IMR-90 (cell line): Measurements from ENCODE around the gene HNRNPUL1. TPM values are rescaled to one million over a fixed set of nuclear protein-coding genes. Genes with fewer than 3 reads are reported as not detected.

Experiments used
- ATAC-seq: fragments of 200-7000 bp; cut with Tn5 transposase; 2 replicates; pipeline ENCODE4 v1.9.1; 2020; ENCODE audit warnings: low read depth, mild to moderate bottlenecking, moderate library complexity
- BruUV-seq: library from RNA; stranded (reverse); fragments of 400-500 nt; replicated peaks from 2 replicates; lab custom pipeline; 2021; lab: Mats Ljungman, UMichigan
- CTCF ChIA-PET: fragments of 300-600 bp; formaldehyde crosslinking; extraction: SDS; loops from one replicate; lab custom pipeline; 2021; ENCODE audit warnings: antibody characterized with exemption; lab: Yijun Ruan, JAX
- POLR2A ChIA-PET: fragments of 300-600 bp; sonication (Branson Sonifier 250); formaldehyde crosslinking; loops from one replicate; lab custom pipeline; 2022; ENCODE audit warnings: antibody characterized with exemption; ENCODE audit not compliant: unreplicated experiment; lab: Charles Lee
- DNase-seq: peaks from one replicate; pipeline ENCODE4 v3.0.0; 2013
- H2AFZ ChIP-seq: replicated peaks from 2 replicates; pipeline ENCODE3; 2013; ENCODE audit warnings: low read length, mild to moderate bottlenecking; ENCODE audit not compliant: poor library complexity
- H2AK5ac ChIP-seq: 2 replicates; pipeline ENCODE4 v1.6.1; 2013; ENCODE audit warnings: low read depth, low read length, inconsistent platforms
- H2AK9ac ChIP-seq: replicated peaks from 2 replicates; pipeline ENCODE3; 2013; ENCODE audit warnings: mild to moderate bottlenecking, low read depth, low read length, moderate library complexity; ENCODE audit not compliant: poor library complexity
- H2BK120ac ChIP-seq: 2 replicates; pipeline ENCODE4 v1.6.1; 2013; ENCODE audit warnings: low read depth, low read length, inconsistent platforms
- H2BK15ac ChIP-seq: 3 replicates; pipeline ENCODE4 v1.6.1; 2013; ENCODE audit warnings: low read depth, low read length, inconsistent platforms
- H2BK20ac ChIP-seq: 2 replicates; pipeline ENCODE4 v1.6.1; 2013; ENCODE audit warnings: low read depth, mild to moderate bottlenecking, inconsistent platforms, low read length, moderate library complexity
- H2BK5ac ChIP-seq: 2 replicates; pipeline ENCODE4 v1.6.1; 2013; ENCODE audit warnings: mild to moderate bottlenecking, low read depth, low read length, inconsistent platforms; ENCODE audit not compliant: poor library complexity, severe bottlenecking
- H3K14ac ChIP-seq: replicated peaks from 2 replicates; pipeline ENCODE4 v1.6.1; 2013; ENCODE audit warnings: low read depth, low read length, inconsistent platforms
- H3K18ac ChIP-seq: 2 replicates; pipeline ENCODE4 v1.6.1; 2013; ENCODE audit warnings: low read depth, low read length, control low read depth
- H3K23ac ChIP-seq: 2 replicates; pipeline ENCODE4 v1.6.1; 2013; ENCODE audit warnings: low read depth, low read length, inconsistent platforms
- H3K27ac ChIP-seq: 2 replicates; pipeline ENCODE4 v1.5.1; 2013; ENCODE audit warnings: mild to moderate bottlenecking, control low read depth, low read length; ENCODE audit not compliant: insufficient read depth
- H3K27me3 ChIP-seq: 2 replicates; pipeline ENCODE4 v1.6.1; 2013; ENCODE audit warnings: low read length; ENCODE audit not compliant: control insufficient read depth, insufficient read depth
- H3K36me3 ChIP-seq: 2 replicates; pipeline ENCODE4 v1.6.1; 2013; ENCODE audit warnings: low read length, mixed read lengths; ENCODE audit not compliant: control insufficient read depth, insufficient read depth
- H3K4ac ChIP-seq: 2 replicates; pipeline ENCODE4 v1.6.1; 2013; ENCODE audit warnings: low read depth, low read length, inconsistent platforms
- H3K4me1 ChIP-seq: 2 replicates; pipeline ENCODE4 v1.6.1; 2013; ENCODE audit warnings: low read length, mixed read lengths; ENCODE audit not compliant: control insufficient read depth, insufficient read depth
- H3K4me2 ChIP-seq: 2 replicates; pipeline ENCODE4 v1.6.1; 2013; ENCODE audit warnings: low read depth, mild to moderate bottlenecking, control low read depth, low read length, moderate library complexity
- H3K4me3 ChIP-seq: 2 replicates; pipeline ENCODE4 v1.5.1; 2013; ENCODE audit warnings: low read depth, mild to moderate bottlenecking, control low read depth, low read length, moderate library complexity; ENCODE audit not compliant: insufficient read depth
- H3K56ac ChIP-seq: 2 replicates; pipeline ENCODE4 v1.6.1; 2013; ENCODE audit warnings: low read length, inconsistent platforms; ENCODE audit not compliant: insufficient read depth; ENCODE audit errors: extremely low read depth
- H3K79me1 ChIP-seq, 2 experiments: 2 replicates each; pipeline ENCODE4 v1.6.1; 2013; ENCODE audit warnings: low read length in 2 of 2, inconsistent platforms in 1 of 2, low read depth in 1 of 2
- H3K9ac ChIP-seq: 2 replicates; pipeline ENCODE4 v1.6.1; 2013; ENCODE audit warnings: low read depth, low read length, control low read depth
- H3K9me1 ChIP-seq: 2 replicates; pipeline ENCODE4 v1.6.1; 2013; ENCODE audit warnings: low read length, inconsistent platforms; ENCODE audit not compliant: insufficient read depth
- H3K9me3 ChIP-seq: 2 replicates; pipeline ENCODE4 v1.6.1; 2013; ENCODE audit warnings: low read length; ENCODE audit not compliant: control insufficient read depth, insufficient read depth
- H4K20me1 ChIP-seq: 2 replicates; pipeline ENCODE4 v1.6.1; 2013; ENCODE audit warnings: low read length, inconsistent platforms; ENCODE audit not compliant: insufficient read depth
- H4K5ac ChIP-seq: 2 replicates; pipeline ENCODE4 v1.6.1; 2013; ENCODE audit warnings: mild to moderate bottlenecking, low read depth, low read length, control low read depth
- H4K8ac ChIP-seq, 2 experiments: 2 replicates each; pipeline ENCODE4 v1.6.1; 2013; ENCODE audit warnings: low read depth in 2 of 2, low read length in 2 of 2, control low read depth in 1 of 2, inconsistent platforms in 1 of 2
- H4K91ac ChIP-seq: 2 replicates; pipeline ENCODE4 v1.6.1; 2013; ENCODE audit warnings: low read depth, low read length, inconsistent platforms; ENCODE audit not compliant: insufficient read depth
- CHD1 ChIP-seq: IDR thresholded peaks from 2 replicates; pipeline ENCODE4 v1.6.1; 2012; ENCODE audit warnings: low read depth, low read length, improper control_type of control experiment
- FOS ChIP-seq: fragments of 150-350 bp; IDR thresholded peaks from 2 replicates; pipeline ENCODE4 v1.6.1; 2016; ENCODE audit warnings: low read depth, low read length
- MAFK ChIP-seq: IDR thresholded peaks from 2 replicates; pipeline ENCODE4 v1.6.1; 2012; ENCODE audit warnings: low read depth, low read length, improper control_type of control experiment
- MXI1 ChIP-seq: IDR thresholded peaks from 2 replicates; pipeline ENCODE4 v1.6.1; 2012; ENCODE audit warnings: low read depth, mild to moderate bottlenecking, low read length, moderate library complexity, borderline replicate concordance
- NFE2L2 ChIP-seq: fragments of 150-350 bp; IDR thresholded peaks from 2 replicates; pipeline ENCODE4 v1.6.1; 2016; ENCODE audit warnings: low read depth, mild to moderate bottlenecking, low read length
- RAD21 ChIP-seq: IDR thresholded peaks from 2 replicates; pipeline ENCODE4 v1.6.1; 2012; ENCODE audit warnings: low read length, improper control_type of control experiment
- RFX5 ChIP-seq: IDR thresholded peaks from 2 replicates; pipeline ENCODE4 v1.8.0; 2012; ENCODE audit warnings: low read depth, mild to moderate bottlenecking, low read length, moderate library complexity
- WGBS, 2 experiments: methylation state at CpG; one replicate each; pipeline versions ENCODE4 v1.1.5 to v1.1.7; 2013; ENCODE audit warnings: missing lambda C conversion rate in 2 of 2; ENCODE audit not compliant: insufficient read length in 1 of 2; ENCODE audit errors: extremely low coverage in 2 of 2; 5-methylcytosine and 5-hydroxymethylcytosine counted together
- dilution Hi-C: fragments of 300-500 bp; cut with HindIII; formaldehyde crosslinking; loops from one replicate; pipeline ENCODE4 v1.14.3; 2018; ENCODE audit warnings: low sequenced_read_pairs; ENCODE audit not compliant: unreplicated experiment
- in situ Hi-C: fragments of 300-500 bp; cut with MboI; formaldehyde crosslinking; loops from 3 replicates; pipeline ENCODE4 v1.14.3; 2019; ENCODE audit warnings: low sequenced_read_pairs, inconsistent platforms, mixed read lengths
- intact Hi-C: fragments of 100-400 bp; cut with micrococcal nuclease; formaldehyde crosslinking; loops from 2 replicates; pipeline ENCODE4 v1.10.0; 2022
- polyA plus RNA-seq, 3 experiments: library from polyadenylated mRNA; depleted of rRNA; stranded (reverse); fragments of >200 nt; gene quantifications; 2 replicates each; pipeline ENCODE4 v1.2.3, GENCODE V29; 2012; ENCODE audit warnings: low replicate concordance in 1 of 3
- total RNA-seq: library from RNA; depleted of rRNA; stranded (reverse); fragments of >200 nt; gene quantifications from 2 replicates; pipeline ENCODE4 v1.2.3, GENCODE V29; 2012
- TF ChIP-seq, protein P1 (sequence below): fragments of 150-350 bp; IDR thresholded peaks from 2 replicates; pipeline ENCODE4 v1.6.1; 2016; ENCODE audit warnings: low read depth, mild to moderate bottlenecking, low read length, moderate library complexity, borderline replicate concordance

Gene HNRNPUL1
- total and polyA plus RNA-seq, 2 of the 4 experiments (the other 2 are of a cell fraction) = 50.7 to 67.3 TPM

- BruUV-seq = no TSS peak
- no peak overlapping the region for H2BK15ac ChIP-seq
- no peak overlapping the region for H3K4me3 ChIP-seq
- H2BK20ac ChIP-seq = no peak overlapping the region
- H3K56ac ChIP-seq = no peak overlapping the region
- H3K9ac ChIP-seq = no peak overlapping the region
- H2BK5ac ChIP-seq = no peak overlapping the region
- no peak overlapping the region for H4K5ac ChIP-seq
- no peak for ATAC-seq
- H3K18ac ChIP-seq = no peak overlapping the region
- 0 out of 2 replicates have a peak overlapping the region, but pooled peaks have one; percentile 13 for H2AK5ac ChIP-seq
- 100% methylated on average over 2 of the region's 3 CpGs; no CpG with 5 or more reads in 1 of the 2 experiments for WGBS, 2 experiments
- no peak overlapping the region for H3K23ac ChIP-seq
- peaks cover 3% of the 10 kb centered on the region; the same call in 1 of the 2 replicates for H3K9me1 ChIP-seq
- no peak overlapping the region for H3K4ac ChIP-seq
- TF ChIP-seq MAFK = no peak
- TF ChIP-seq FOS = no peak
- no peak for TF ChIP-seq NFE2L2
- no peak for TF ChIP-seq RFX5
- TF ChIP-seq, protein P1, sequence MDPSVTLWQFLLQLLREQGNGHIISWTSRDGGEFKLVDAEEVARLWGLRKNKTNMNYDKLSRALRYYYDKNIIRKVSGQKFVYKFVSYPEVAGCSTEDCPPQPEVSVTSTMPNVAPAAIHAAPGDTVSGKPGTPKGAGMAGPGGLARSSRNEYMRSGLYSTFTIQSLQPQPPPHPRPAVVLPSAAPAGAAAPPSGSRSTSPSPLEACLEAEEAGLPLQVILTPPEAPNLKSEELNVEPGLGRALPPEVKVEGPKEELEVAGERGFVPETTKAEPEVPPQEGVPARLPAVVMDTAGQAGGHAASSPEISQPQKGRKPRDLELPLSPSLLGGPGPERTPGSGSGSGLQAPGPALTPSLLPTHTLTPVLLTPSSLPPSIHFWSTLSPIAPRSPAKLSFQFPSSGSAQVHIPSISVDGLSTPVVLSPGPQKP = no peak
- TF ChIP-seq CHD1 = no peak
- no peak for TF ChIP-seq RAD21
- no peak for TF ChIP-seq MXI1
- peaks cover 7 to 31% of the 10 kb centered on the region in 2 experiments; a peak in 3 of 4 replicates for H3K79me1 ChIP-seq
- intact Hi-C loops (no loop called here), dilution Hi-C loops (no loop called here), in situ Hi-C loops (no loop called here)
- no peak overlapping the region for H2AK9ac ChIP-seq
- H2BK120ac ChIP-seq = no peak overlapping the region
- H3K36me3 ChIP-seq = no peaks in the 10 kb centered on the region
- H2AFZ ChIP-seq = no peak overlapping the region
- H3K27ac ChIP-seq = no peak overlapping the region
- H3K9me3 ChIP-seq = no peaks in the 10 kb centered on the region
- no peak overlapping the region for H4K8ac ChIP-seq
- CTCF ChIA-PET = interaction anchor here (0.7 kb wide), 1 partner anchor 9 kb away, joined by 3 read pairs; no protein-coding TSS in a partner anchor
- no peak overlapping the region for H3K4me2 ChIP-seq
- POLR2A ChIA-PET = no interaction called here
- DNase-seq = no peak
- peaks cover 24% of the 10 kb centered on the region for H4K20me1 ChIP-seq
- no peaks in the 10 kb centered on the region for H3K4me1 ChIP-seq
- H3K27me3 ChIP-seq = no peaks in the 10 kb centered on the region
- no peak overlapping the region for H3K14ac ChIP-seq
- H4K91ac ChIP-seq = no peak overlapping the region
Observed at GRCh38 chr19:41355802-41356201, 91.6 kb downstream of the HNRNPUL1 start.
